Choroid plexus epithelial cell (primary cell): Measurements from ENCODE around the gene UNC5B.
A peak's percentile ranks its signal among the peaks of the same experiment; 100 is the strongest.

ENCODE experiments used
- DNase-seq: peaks from one replicate; pipeline ENCODE4 v3.0.0-alpha.2; 2010; ENCODE audit warnings: low read depth
- H3K4me3 ChIP-seq: 2 replicates; pipeline ENCODE4 v1.5.1; 2011; ENCODE audit warnings: low read depth, mild to moderate bottlenecking, control low read depth, low read length, moderate library complexity
- CTCF ChIP-seq: conservative IDR thresholded peaks from 2 replicates; pipeline ENCODE4 v1.5.1; 2011; ENCODE audit warnings: low read depth, mild to moderate bottlenecking, control low read depth, inconsistent platforms, low read length, moderate library complexity

UNC5B gene

GRCh38 chr10:71185209-71185608, 27.2 kb upstream of the UNC5B start:
- H3K4me3 ChIP-seq, result no peak overlapping the region
- TF ChIP-seq CTCF, result no peak
- DNase-seq, result no peak

GRCh38 chr10:71187197-71187596, 25.2 kb upstream of the UNC5B start:
- no peak for TF ChIP-seq CTCF
- DNase-seq, result no peak

GRCh38 chr10:71187600-71187999, 24.8 kb upstream of the UNC5B start:
- peak; percentile 85 for DNase-seq

More at GRCh38 chr10:71187197-71187596, 25.2 kb upstream of the UNC5B start:
- no peak overlapping the region for H3K4me3 ChIP-seq

GRCh38 chr10:71188201-71188600, 24.2 kb upstream of the UNC5B start:
- no peak overlapping the region for H3K4me3 ChIP-seq
- TF ChIP-seq CTCF, result no peak
- no peak for DNase-seq

More at GRCh38 chr10:71187600-71187999, 24.8 kb upstream of the UNC5B start:
- no peak for TF ChIP-seq CTCF
- H3K4me3 ChIP-seq, result no peak overlapping the region

GRCh38 chr10:71191019-71191418, 21.4 kb upstream of the UNC5B start:
- no peak for DNase-seq
- H3K4me3 ChIP-seq, result no peak overlapping the region
- TF ChIP-seq CTCF, result no peak

GRCh38 chr10:71191551-71192076, 20.8 kb upstream of the UNC5B start:
- no peak for DNase-seq
- no peak for TF ChIP-seq CTCF
- no peak overlapping the region for H3K4me3 ChIP-seq

- no peak overlapping the region for H3K4me3 ChIP-seq
- DNase-seq, result no peak
- TF ChIP-seq CTCF, result no peak
Measured at GRCh38 chr10:71193516-71193915, 18.9 kb upstream of the UNC5B start.
